GM12891 (cell line): Measurements from ENCODE around the gene SHISA9.

Source experiments
- PAX5 ChIP-seq: IDR thresholded peaks from 2 replicates; pipeline ENCODE4 v1.6.1; 2011; ENCODE audit warnings: low read length, moderate library complexity, mild to moderate bottlenecking; ENCODE audit not compliant: insufficient read depth, severe bottlenecking
- POLR2A ChIP-seq: IDR thresholded peaks from 2 replicates; pipeline ENCODE4 v1.6.1; 2011; ENCODE audit warnings: low read depth, low read length, control low read depth
- POLR2AphosphoS5 ChIP-seq: IDR thresholded peaks from 2 replicates; pipeline ENCODE4 v1.6.1; 2011; ENCODE audit warnings: low read depth, low read length, control low read depth
- POU2F2 ChIP-seq: IDR thresholded peaks from 2 replicates; pipeline ENCODE4 v1.6.1; 2011; ENCODE audit warnings: low read depth, mild to moderate bottlenecking, control low read depth, low read length, moderate library complexity
- SPI1 ChIP-seq: IDR thresholded peaks from 2 replicates; pipeline ENCODE4 v1.6.1; 2011; ENCODE audit warnings: low read depth, low read length, control low read depth
- TAF1 ChIP-seq: IDR thresholded peaks from 2 replicates; pipeline ENCODE4 v1.6.1; 2011; ENCODE audit warnings: low read depth, low read length, control low read depth

DNA sequence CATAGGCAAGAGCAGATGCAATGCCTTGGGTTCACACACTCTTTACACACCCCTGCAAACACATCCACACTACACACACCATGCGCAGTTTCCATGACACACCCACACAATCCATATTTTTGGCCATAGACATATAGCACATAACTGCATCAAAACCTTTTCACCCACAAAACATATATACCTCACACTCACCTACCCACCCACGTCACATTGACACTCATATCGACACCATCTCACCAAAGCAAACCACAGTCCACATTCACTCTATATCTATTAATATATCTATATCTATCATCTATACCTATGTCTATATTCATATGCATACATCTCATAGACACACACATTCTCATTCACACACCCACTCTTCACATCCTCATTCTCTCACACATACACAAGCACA is 246.9 kb downstream of the SHISA9 start:
- no peak for TF ChIP-seq POLR2A
- TF ChIP-seq TAF1: no peak
- no peak for TF ChIP-seq POLR2AphosphoS5
- no peak for TF ChIP-seq SPI1
- TF ChIP-seq PAX5: no peak
- no peak for TF ChIP-seq POU2F2
